ENCODE measurements around the gene CD55.

Gene CD55

DNA sequence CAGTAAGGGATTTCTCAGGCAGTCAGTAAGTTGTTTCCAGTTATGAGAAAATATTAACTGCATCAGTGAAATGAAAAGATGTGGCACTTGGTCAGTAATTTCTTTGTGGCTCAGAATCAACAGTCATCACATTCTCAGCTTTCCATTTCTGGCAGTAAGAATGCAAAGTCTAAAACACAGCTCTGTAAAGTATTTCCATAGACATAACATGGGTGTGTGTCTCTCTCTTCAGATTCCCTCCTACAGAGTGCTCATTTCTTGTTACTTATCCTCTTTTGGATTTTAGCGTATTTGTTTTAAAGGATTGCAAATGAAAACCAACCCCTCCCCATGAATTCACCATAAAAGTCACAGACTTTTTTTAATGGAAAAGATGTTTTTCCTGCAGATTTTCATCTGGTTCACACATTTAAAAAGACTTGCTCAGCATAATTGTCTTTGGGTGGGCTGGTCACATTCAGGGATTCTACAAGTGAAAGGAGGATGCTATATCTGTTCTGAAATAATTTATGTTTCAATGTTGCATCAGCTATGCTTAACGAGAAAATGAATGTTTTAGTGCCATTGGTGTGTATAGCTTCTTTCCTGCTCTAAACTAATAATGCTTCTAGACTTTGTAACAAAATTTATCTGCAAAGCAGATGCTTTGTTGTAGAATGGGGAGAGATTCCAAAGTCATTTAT, 34.6 kb upstream of the CD55 start:
- Histone ChIP-seq H3K9me3 (ENCODE audit: control insufficient read depth, low read length) (no peaks in the 10 kb centered on the region), H3K27me3 (ENCODE audit: control insufficient read depth, insufficient read depth, low read length, poor library complexity, severe bottlenecking) (no peaks in the 10 kb centered on the region), H3K27ac (ENCODE audit: insufficient read depth, low read depth, low read length, poor library complexity, severe bottlenecking) (no peak overlapping the region), H3K4me1 (ENCODE audit: control insufficient read depth, insufficient read depth, low read length) (no peaks in the 10 kb centered on the region), H3K36me3 (ENCODE audit: control insufficient read depth, insufficient read depth, low read length) (no peaks in the 10 kb centered on the region), H3K4me3 (ENCODE audit: insufficient read depth, low read depth, low read length) (no peak overlapping the region)
- WGBS, 2 experiments = 88 to 100% methylated on average over 1 to 2 of the region's 2 CpGs

DNA sequence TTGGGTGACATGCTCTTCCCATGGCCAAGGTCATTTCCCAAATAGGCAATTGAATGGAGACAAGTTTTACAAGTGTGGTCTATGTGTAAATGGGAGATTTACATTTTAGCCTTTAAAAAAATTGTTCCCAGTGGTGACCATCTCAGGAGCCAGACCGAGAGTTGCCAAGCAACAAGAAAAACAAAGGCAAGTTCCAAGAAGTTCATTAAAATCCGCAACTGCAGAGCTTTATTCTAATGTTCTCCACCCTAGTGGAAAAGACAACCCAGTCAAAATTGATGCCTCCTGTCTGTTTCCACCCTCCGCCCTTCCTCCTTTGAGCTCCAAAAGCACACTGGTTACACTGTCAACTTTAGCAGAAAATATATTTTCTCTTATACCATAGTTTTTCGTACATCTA, 33.2 kb upstream of the CD55 start:
- no peaks in the 10 kb centered on the region for H3K4me1 ChIP-seq (ENCODE audit: control insufficient read depth, insufficient read depth, low read length)

DNA sequence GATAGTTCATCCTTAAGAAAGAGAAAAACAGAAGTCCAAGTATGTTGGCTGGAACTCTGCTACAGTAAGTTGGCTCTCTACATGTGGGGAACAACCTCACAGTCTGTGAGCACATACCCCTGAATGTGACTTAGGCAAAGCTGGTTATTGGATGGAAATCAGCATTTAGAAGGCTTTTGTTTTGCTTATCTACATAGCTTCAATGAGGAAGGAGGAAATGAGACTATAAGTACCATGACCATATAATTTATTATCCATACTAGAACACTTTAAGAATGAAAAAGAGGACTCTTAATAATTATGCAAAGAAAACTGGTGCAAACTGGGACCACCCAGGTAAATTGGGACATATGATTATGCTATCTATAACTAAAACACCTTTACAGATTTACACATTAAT, 31.7 kb upstream of the CD55 start:
- Histone ChIP-seq H3K4me3 (ENCODE audit: insufficient read depth, low read depth, low read length) (no peak overlapping the region), H3K27ac (ENCODE audit: insufficient read depth, low read depth, low read length, poor library complexity, severe bottlenecking) (no peak overlapping the region), H3K36me3 (ENCODE audit: control insufficient read depth, insufficient read depth, low read length) (no peaks in the 10 kb centered on the region), H3K27me3 (ENCODE audit: control insufficient read depth, insufficient read depth, low read length, poor library complexity, severe bottlenecking) (no peaks in the 10 kb centered on the region), H3K4me1 (ENCODE audit: control insufficient read depth, insufficient read depth, low read length) (no peaks in the 10 kb centered on the region), H3K9me3 (ENCODE audit: control insufficient read depth, low read length) (no peaks in the 10 kb centered on the region)

More for the DNA sequence above, 33.2 kb upstream of the CD55 start:
- Histone ChIP-seq H3K27me3 (ENCODE audit: control insufficient read depth, insufficient read depth, low read length, poor library complexity, severe bottlenecking) (no peaks in the 10 kb centered on the region), H3K27ac (ENCODE audit: insufficient read depth, low read depth, low read length, poor library complexity, severe bottlenecking) (no peak overlapping the region), H3K4me3 (ENCODE audit: insufficient read depth, low read depth, low read length) (no peak overlapping the region), H3K9me3 (ENCODE audit: control insufficient read depth, low read length) (no peaks in the 10 kb centered on the region), H3K36me3 (ENCODE audit: control insufficient read depth, insufficient read depth, low read length) (no peaks in the 10 kb centered on the region)
- 86 to 91% methylated on average over 4 of the region's 4 CpGs for WGBS, 2 experiments

DNA sequence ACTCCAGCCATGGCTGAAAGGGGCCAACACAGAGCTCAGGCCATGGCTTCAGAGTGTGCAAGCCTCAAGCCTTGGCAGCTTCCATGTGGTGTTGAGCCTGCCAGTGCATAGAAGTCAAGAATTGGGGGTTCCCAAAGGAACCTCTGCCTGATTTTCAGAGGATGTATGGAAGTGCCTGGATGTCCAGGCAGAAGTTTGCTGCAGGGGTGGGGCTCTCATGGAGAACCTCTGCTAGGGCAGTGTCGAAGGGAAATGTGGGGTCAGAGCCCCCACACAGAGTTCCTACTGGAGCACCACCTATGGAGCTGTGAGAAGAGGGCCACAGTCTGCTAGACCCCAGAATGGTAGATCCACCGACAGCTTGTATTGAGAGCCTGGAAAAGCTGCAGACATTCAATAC, 29.8 kb upstream of the CD55 start:
- Histone ChIP-seq H3K27ac (ENCODE audit: insufficient read depth, low read depth, low read length, poor library complexity, severe bottlenecking) (no peak overlapping the region), H3K36me3 (ENCODE audit: control insufficient read depth, insufficient read depth, low read length) (no peaks in the 10 kb centered on the region), H3K4me1 (ENCODE audit: control insufficient read depth, insufficient read depth, low read length) (no peaks in the 10 kb centered on the region), H3K9me3 (ENCODE audit: control insufficient read depth, low read length) (no peaks in the 10 kb centered on the region), H3K4me3 (ENCODE audit: insufficient read depth, low read depth, low read length) (no peak overlapping the region), H3K27me3 (ENCODE audit: control insufficient read depth, insufficient read depth, low read length, poor library complexity, severe bottlenecking) (no peaks in the 10 kb centered on the region)
- 93 to 94% methylated on average over 2 of the region's 2 CpGs for WGBS, 2 experiments

DNA sequence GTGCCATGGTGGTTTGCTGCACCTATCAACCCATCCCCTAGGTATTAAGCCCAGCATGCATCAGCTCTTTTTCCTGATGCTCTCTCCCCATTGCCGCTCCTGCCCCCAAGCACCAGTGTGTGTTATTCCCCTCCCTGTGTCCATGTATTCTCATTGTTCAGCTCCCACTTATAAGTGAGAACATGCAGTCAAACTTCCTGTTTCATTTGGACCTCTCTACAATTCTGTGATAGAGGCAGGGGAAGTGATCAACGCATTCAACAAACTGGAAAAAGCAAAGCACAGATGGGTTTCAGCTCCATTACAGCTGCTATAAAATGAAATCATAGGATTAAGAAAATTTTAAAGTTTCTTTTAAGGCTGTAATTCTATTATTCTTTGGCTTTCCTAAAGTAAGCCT, 23.3 kb upstream of the CD55 start:
- H3K27ac ChIP-seq (ENCODE audit: insufficient read depth, low read depth, low read length, poor library complexity, severe bottlenecking) = no peak overlapping the region
- H3K4me3 ChIP-seq (ENCODE audit: insufficient read depth, low read depth, low read length) = no peak overlapping the region
- no peaks in the 10 kb centered on the region for H3K9me3 ChIP-seq (ENCODE audit: control insufficient read depth, low read length)
- H3K4me1 ChIP-seq (ENCODE audit: control insufficient read depth, insufficient read depth, low read length) = no peaks in the 10 kb centered on the region
- no peaks in the 10 kb centered on the region for H3K36me3 ChIP-seq (ENCODE audit: control insufficient read depth, insufficient read depth, low read length)
- WGBS, 2 experiments = 84 to 89% methylated on average over 2 of the region's 2 CpGs
- no peaks in the 10 kb centered on the region for H3K27me3 ChIP-seq (ENCODE audit: control insufficient read depth, insufficient read depth, low read length, poor library complexity, severe bottlenecking)

DNA sequence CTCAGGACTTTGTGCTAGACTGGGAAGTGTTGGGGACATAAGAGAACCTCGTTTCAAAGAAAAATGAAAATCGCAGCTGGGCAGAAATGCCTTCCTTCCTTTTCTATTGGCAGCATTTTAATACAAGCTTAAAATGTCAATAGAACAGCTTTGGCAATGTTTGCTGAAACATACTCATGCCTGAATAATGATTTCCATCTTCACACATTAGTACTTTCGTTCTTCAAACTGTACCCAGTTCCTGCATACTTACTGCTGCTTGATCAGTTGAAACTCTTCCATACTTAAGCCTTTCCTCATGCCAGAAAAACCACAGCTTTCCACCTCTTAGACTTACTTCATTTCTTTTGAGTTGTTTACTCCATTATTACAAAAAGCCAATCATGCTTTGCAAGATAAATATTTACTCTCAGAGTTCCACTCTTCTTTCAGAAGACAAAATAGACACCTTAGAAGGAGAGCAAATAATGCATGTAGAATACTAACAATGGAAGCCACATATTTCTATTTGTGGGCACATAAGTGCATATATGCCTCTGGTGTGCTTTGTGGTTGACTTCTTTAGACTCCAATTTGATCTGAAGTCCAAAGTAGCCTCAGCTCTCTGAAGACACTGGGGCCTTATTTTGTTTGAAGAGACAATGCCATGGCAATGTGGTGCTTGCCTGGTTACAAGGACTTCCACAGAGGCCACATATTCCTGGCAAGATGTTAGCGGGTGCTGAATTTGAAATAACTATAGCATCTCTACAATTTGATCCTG, 22.7 kb upstream of the CD55 start:
- WGBS, 2 experiments = 96 to 97% methylated on average over 3 to 4 of the region's 4 CpGs
- no peaks in the 10 kb centered on the region for H3K9me3 ChIP-seq (ENCODE audit: control insufficient read depth, low read length)
- no peaks in the 10 kb centered on the region for H3K4me1 ChIP-seq (ENCODE audit: control insufficient read depth, insufficient read depth, low read length)
- H3K27me3 ChIP-seq (ENCODE audit: control insufficient read depth, insufficient read depth, low read length, poor library complexity, severe bottlenecking) = no peaks in the 10 kb centered on the region
- no peak overlapping the region for H3K27ac ChIP-seq (ENCODE audit: insufficient read depth, low read depth, low read length, poor library complexity, severe bottlenecking)
- no peaks in the 10 kb centered on the region for H3K36me3 ChIP-seq (ENCODE audit: control insufficient read depth, insufficient read depth, low read length)
- H3K4me3 ChIP-seq (ENCODE audit: insufficient read depth, low read depth, low read length) = no peak overlapping the region

DNA sequence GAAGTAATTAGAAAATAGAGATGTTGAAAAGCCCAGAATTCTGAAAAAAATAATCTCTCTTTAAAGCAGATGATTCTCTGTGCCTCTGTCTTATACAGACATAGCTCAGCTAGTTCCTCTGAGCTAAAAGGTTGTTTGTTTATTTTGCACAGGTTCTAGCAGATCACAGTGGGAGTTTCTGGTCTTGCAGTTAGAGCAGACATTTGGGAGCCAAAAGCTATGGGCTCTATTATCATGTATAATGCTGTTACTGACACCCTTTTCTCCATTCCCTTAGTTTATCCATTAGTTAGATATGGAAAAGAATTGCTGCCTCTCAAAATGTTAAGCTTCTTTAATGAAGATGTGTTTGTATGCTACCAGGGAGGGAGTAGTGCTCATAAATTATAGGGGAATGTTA, 20.5 kb upstream of the CD55 start:
- Histone ChIP-seq H3K4me3 (ENCODE audit: insufficient read depth, low read depth, low read length) (no peak overlapping the region), H3K4me1 (ENCODE audit: control insufficient read depth, insufficient read depth, low read length) (no peaks in the 10 kb centered on the region), H3K36me3 (ENCODE audit: control insufficient read depth, insufficient read depth, low read length) (no peaks in the 10 kb centered on the region), H3K27me3 (ENCODE audit: control insufficient read depth, insufficient read depth, low read length, poor library complexity, severe bottlenecking) (no peaks in the 10 kb centered on the region), H3K27ac (ENCODE audit: insufficient read depth, low read depth, low read length, poor library complexity, severe bottlenecking) (no peak overlapping the region), H3K9me3 (ENCODE audit: control insufficient read depth, low read length) (no peaks in the 10 kb centered on the region)

DNA sequence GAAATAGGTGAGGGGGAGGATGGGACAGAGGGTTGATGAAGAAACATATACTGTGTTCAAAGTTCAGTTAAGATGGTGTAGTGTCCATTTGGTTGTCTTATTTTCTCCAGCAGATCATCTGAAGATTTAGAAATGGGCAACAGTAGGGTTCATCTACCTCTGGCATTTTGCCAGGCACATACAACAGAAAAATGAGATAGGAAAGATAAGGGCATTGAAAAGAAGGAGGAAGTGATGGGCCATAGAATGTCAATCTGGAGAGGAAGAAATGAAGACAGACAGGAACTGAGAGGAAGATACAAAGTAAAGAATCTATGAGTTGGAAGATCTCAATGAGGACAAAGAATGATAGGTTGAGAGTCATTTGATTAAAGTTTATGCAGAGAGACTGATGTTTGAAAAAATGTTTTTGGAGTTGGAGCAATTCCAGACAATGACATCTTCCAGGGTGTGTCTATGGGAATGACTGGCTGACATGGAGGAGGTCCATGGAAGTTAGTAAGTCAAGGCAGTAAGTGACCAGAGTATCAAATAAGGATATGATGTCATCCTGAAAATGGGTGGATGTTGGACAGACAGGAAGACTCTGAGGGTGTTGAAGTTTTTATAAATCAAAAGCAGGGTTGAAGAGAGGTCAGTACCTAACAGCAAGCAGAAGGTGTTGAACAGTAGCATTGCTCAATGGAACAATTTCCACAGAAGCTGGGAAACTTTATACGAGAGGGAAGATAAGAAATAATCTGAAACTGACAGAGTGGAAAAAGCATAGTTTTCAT, 18.7 kb upstream of the CD55 start:
- H3K27ac ChIP-seq (ENCODE audit: insufficient read depth, low read depth, low read length, poor library complexity, severe bottlenecking) = no peak overlapping the region
- no peak overlapping the region for H3K4me3 ChIP-seq (ENCODE audit: insufficient read depth, low read depth, low read length)
- no peaks in the 10 kb centered on the region for H3K4me1 ChIP-seq (ENCODE audit: control insufficient read depth, insufficient read depth, low read length)
- H3K36me3 ChIP-seq (ENCODE audit: control insufficient read depth, insufficient read depth, low read length) = no peaks in the 10 kb centered on the region
- 88 to 100% methylated on average over 1 of the region's 1 CpG for WGBS, 2 experiments
- H3K27me3 ChIP-seq (ENCODE audit: control insufficient read depth, insufficient read depth, low read length, poor library complexity, severe bottlenecking) = no peaks in the 10 kb centered on the region
- no peaks in the 10 kb centered on the region for H3K9me3 ChIP-seq (ENCODE audit: control insufficient read depth, low read length)

DNA sequence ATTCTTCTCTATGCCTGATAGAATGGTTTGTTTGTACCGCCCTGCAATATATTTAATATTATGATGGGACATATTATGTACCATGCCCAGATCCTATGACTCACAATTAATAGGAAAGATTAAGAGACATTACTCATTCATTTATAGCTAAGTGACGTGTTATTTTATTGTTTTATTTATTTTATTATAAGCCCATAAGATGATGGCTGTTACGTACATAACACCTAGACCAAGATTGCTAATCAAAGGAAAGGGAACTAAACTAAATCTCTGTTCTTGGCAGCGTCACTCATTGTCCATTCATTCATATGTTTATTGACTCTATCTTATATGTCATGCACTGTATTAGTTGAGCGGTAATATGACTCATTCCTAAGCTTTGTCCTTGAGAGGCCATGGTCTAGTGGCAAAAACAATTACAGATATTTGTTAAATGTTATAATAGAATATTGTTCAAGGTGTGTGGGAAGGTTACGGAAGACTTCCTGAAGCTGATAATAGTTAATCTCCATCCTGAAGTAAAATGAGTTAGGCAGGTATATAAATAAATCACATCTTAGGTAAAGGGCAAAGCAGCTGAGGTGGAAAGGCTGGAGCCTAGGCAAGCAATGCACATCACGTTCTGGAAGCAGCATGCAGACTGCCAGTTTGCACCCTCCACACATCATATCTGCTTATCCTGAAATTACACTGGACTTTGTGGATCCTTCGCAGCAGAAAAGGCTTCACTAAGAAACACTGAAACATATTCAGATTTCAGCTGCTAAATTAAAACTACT, 16.6 kb upstream of the CD55 start:
- Histone ChIP-seq H3K27ac (ENCODE audit: insufficient read depth, low read depth, low read length, poor library complexity, severe bottlenecking) (no peak overlapping the region), H3K4me1 (ENCODE audit: control insufficient read depth, insufficient read depth, low read length) (no peaks in the 10 kb centered on the region), H3K4me3 (ENCODE audit: insufficient read depth, low read depth, low read length) (no peak overlapping the region), H3K27me3 (ENCODE audit: control insufficient read depth, insufficient read depth, low read length, poor library complexity, severe bottlenecking) (no peaks in the 10 kb centered on the region), H3K9me3 (ENCODE audit: control insufficient read depth, low read length) (no peaks in the 10 kb centered on the region), H3K36me3 (ENCODE audit: control insufficient read depth, insufficient read depth, low read length) (no peaks in the 10 kb centered on the region)
- WGBS, 2 experiments = 94 to 96% methylated on average over 5 to 7 of the region's 8 CpGs

DNA sequence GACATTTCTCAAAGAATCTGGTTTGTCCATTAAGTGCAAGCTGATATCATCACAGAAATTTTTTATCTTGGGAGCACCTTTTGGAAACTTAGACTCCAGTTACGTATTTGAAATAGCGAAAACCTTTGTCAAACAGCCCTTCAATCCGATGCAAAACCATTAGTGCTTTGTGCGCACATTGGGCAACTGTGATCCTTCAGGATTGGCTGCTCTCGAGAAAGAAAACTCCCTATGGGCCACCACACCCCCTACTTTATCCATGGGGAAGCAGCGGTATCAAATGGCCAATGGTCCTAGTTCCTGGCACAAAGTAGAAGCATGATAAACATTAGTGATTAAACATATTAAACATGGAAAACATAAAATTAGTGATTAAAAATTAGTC, 16.0 kb upstream of the CD55 start:
- 85 to 86% methylated on average over 5 to 6 of the region's 6 CpGs for WGBS, 2 experiments
- Histone ChIP-seq H3K27me3 (ENCODE audit: control insufficient read depth, insufficient read depth, low read length, poor library complexity, severe bottlenecking) (no peaks in the 10 kb centered on the region), H3K4me1 (ENCODE audit: control insufficient read depth, insufficient read depth, low read length) (no peaks in the 10 kb centered on the region), H3K36me3 (ENCODE audit: control insufficient read depth, insufficient read depth, low read length) (no peaks in the 10 kb centered on the region), H3K4me3 (ENCODE audit: insufficient read depth, low read depth, low read length) (no peak overlapping the region), H3K9me3 (ENCODE audit: control insufficient read depth, low read length) (no peaks in the 10 kb centered on the region), H3K27ac (ENCODE audit: insufficient read depth, low read depth, low read length, poor library complexity, severe bottlenecking) (no peak overlapping the region)
